HG02678 (cell line): ENCODE measurements around the gene MRPL28.
A peak's percentile ranks its signal among the peaks of the same experiment; 100 is the strongest.
"Not testable (repeated sequence)": the region's sequence is repeated elsewhere in the genome, so short reads cannot be mapped to it uniquely, and the experiment has no call there.

ENCODE experiments used
- ATAC-seq: cut with Tn5 transposase; IDR thresholded peaks from one replicate; pipeline ENCODE4 v1.9.1; 2021; ENCODE audit warnings: mild to moderate bottlenecking, moderate library complexity; ENCODE audit not compliant: unreplicated experiment

Gene MRPL28

GRCh38 chr16:341095-341973 lies 29.0 kb downstream of the MRPL28 start:
- not testable (repeated sequence) for ATAC-seq

- no peak for ATAC-seq
Observed at GRCh38 chr16:340370-341091, 29.8 kb downstream of the MRPL28 start.

GRCh38 chr16:339680-340079 lies 30.7 kb downstream of the MRPL28 start:
- ATAC-seq = no peak

GRCh38 chr16:337975-338575 lies 32.3 kb downstream of the MRPL28 start:
- ATAC-seq = no peak

- no peak for ATAC-seq
Observed at GRCh38 chr16:337437-337836, 32.9 kb downstream of the MRPL28 start.

- no peak for ATAC-seq
Observed at GRCh38 chr16:336269-336668, 34.1 kb downstream of the MRPL28 start.

GRCh38 chr16:334861-335632 lies 35.3 kb downstream of the MRPL28 start:
- not testable (repeated sequence) for ATAC-seq

- not testable (repeated sequence) for ATAC-seq
Observed at GRCh38 chr16:334164-334832, 36.0 kb downstream of the MRPL28 start.

GRCh38 chr16:333406-334094 lies 36.8 kb downstream of the MRPL28 start:
- no peak for ATAC-seq

- not testable (repeated sequence) for ATAC-seq
Observed at GRCh38 chr16:331181-331814, 39.0 kb downstream of the MRPL28 start.

GRCh38 chr16:330741-331140 lies 39.6 kb downstream of the MRPL28 start:
- no peak for ATAC-seq

- no peak for ATAC-seq
Observed at GRCh38 chr16:325375-326145, 44.8 kb downstream of the MRPL28 start.

GRCh38 chr16:324451-325334 lies 45.6 kb downstream of the MRPL28 start:
- peak; percentile 56 for ATAC-seq

GRCh38 chr16:324201-324450 lies 46.2 kb downstream of the MRPL28 start:
- ATAC-seq = no peak

GRCh38 chr16:322476-323143 lies 47.7 kb downstream of the MRPL28 start:
- no peak for ATAC-seq

- no peak for ATAC-seq
Observed at GRCh38 chr16:321532-321931, 48.8 kb downstream of the MRPL28 start.

GRCh38 chr16:320206-320605 lies 50.1 kb downstream of the MRPL28 start:
- ATAC-seq = no peak
